GM18519 (cell line): ENCODE data around the gene SPCS2.
"Not testable (repeated sequence)": the region's sequence is repeated elsewhere in the genome, so short reads cannot be mapped to it uniquely, and the experiment has no call there.

Experiments used
- ATAC-seq: cut with Tn5 transposase; IDR thresholded peaks from one replicate; pipeline ENCODE4 v1.9.1; 2021; ENCODE audit warnings: mild to moderate bottlenecking, moderate library complexity; ENCODE audit not compliant: unreplicated experiment, low FRiP score

The SPCS2 gene

DNA sequence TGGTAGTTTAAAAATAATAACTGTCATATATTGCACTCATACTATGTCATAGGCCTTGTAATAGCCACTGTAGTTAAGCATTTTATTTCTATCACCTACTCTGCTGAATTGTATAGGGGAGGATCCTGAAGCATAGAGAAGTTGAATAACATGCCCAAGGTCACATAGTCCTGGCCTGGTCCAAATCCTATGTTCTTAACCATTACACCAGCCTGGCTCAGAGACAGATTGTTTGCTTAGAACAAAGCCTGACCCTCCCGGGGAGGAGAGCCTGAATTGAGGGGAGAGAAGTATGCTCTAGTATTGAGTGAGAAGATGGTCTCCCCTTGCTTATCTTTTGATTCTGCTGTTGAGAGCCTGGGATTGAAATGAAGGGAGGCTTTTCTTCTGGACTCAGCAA lies 41.9 kb downstream of the SPCS2 start:
- no peak for ATAC-seq

GRCh38 chr11:74992852-74993251 lies 43.8 kb downstream of the SPCS2 start:
- ATAC-seq = peak; percentile 48

GRCh38 chr11:75000975-75001354 lies 51.9 kb downstream of the SPCS2 start:
- ATAC-seq = no peak

DNA sequence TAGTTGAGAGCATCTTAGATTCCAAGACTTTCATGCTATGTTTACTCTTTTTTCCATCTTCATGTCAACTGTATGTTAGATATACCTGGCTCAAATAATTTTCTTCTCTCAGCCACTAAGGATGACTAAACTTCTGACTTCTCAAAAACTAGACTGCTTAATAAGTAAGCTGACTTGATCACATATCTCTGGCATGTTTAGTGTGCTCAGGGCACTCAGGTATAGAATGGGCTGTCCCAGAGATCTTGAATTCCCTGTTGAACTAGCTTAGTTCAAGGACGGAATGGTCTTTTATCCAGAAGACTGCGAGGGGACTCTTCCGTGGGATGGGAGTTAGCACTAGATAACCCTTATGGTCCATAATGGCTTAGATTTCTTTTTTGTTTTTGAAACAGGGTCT lies 52.6 kb downstream of the SPCS2 start:
- ATAC-seq = no peak

GRCh38 chr11:75002516-75002915 lies 53.5 kb downstream of the SPCS2 start:
- ATAC-seq = no peak

GRCh38 chr11:75004215-75004614 lies 55.1 kb downstream of the SPCS2 start:
- ATAC-seq = no peak

GRCh38 chr11:75011357-75011756 lies 62.3 kb downstream of the SPCS2 start:
- ATAC-seq = no peak

- ATAC-seq = no peak
These were observed 62.8 kb downstream of the SPCS2 start for GRCh38 chr11:75011872-75012271.

DNA sequence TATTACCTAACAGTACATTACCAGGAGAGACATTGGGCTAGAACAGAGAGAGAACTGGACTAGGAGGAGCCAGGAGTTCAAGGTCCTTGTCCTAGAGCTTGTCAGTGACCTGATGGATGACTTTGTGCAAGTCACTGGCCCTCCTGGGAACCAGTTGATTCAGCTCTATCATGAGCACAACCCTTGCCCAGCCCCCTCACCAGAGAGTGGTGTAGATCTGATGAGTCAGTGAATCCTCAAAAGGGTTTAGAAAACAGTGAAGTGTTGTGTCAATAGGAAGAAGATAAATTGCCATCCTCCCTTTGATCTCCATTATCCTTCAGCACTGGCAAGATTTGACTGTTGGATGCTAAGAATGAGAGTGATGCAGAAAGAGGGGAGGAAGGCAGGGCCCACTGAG lies 64.0 kb downstream of the SPCS2 start:
- ATAC-seq = no peak

DNA sequence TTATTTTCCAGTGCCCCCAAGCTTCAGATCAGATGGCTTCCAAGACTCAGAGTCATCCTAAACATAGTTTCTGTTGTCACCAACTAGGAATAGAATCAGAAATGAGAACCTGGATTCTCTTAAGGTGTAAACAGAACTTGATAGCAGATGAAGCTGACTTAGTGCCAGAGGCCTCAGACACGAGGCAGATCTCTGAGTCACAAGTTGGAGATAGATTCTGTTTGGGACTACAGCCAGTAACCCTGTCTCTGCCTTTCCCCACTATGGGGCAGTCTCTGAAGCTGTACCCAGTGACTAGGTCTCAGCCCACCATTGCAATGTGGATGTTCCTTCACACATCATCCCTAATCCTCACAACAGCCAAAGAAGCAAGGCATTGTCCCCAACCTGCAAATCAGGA lies 65.1 kb downstream of the SPCS2 start:
- no peak for ATAC-seq

DNA sequence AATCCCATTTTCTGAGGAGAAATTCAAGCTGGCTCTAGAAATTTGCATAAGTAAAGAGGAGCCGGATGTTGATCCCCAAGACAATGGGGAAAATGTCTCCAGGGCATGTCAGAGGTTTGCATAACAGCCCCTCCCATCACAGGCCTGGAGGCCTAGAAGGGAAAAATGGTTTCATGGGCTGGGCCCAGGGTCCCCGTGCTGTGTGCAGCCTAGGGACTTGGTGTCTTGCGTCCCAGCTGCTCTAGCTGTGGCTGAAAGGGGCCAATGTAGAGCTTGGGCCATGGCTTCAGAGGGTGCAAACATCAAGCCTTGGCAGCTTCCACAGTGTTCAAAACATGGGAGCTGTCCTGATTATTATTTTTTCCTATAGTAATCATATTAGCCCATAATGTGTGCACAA lies 70.1 kb downstream of the SPCS2 start:
- ATAC-seq = not testable (repeated sequence)

GRCh38 chr11:75020328-75020727 lies 71.3 kb downstream of the SPCS2 start:
- not testable (repeated sequence) for ATAC-seq

- no peak for ATAC-seq
These were observed 73.2 kb downstream of the SPCS2 start for GRCh38 chr11:75022296-75022695.

- peak; percentile 56 for ATAC-seq
These were observed 73.8 kb downstream of the SPCS2 start for GRCh38 chr11:75022759-75023396.

- ATAC-seq = no peak
These were observed 74.5 kb downstream of the SPCS2 start for GRCh38 chr11:75023446-75024067.

DNA sequence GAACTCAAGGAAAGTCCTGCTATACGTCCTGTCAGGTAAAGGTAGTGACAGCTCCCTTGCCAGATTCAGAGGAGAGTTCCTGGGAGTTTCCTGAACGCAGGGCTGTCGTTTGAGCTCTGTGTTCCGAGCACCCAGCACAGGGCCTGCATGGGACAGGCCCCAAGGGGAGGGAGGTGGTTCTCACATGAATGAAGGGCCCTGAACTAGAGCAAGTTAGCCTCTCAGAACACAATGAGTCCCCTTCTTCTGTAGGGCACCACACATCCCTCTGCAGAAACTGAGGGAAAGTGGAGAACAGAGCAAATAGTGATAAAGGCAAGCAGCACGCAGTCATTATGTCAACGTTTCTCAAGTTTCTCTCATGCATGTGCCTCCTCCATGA lies 75.0 kb downstream of the SPCS2 start:
- no peak for ATAC-seq

- no peak for ATAC-seq
These were observed 75.7 kb downstream of the SPCS2 start for GRCh38 chr11:75024764-75025211.

DNA sequence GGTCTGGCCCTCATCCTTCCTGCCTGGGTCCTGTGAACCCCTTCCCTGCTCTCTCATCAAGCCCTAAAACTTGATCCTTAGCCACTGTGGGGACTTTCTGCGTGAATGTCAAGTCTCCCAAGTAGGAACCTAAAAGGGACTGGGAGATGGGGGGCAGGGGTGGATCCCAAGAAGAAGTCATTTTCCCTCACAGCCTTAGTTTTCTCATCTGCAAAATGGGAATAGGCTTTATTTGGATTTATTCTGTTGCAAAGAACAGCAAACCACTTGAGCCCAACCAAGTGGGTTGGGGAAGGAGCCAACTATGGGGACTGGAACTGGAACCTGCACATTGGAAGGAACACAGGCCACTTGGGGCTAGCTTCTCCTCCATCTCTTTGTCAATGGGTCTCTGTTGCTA lies 76.5 kb downstream of the SPCS2 start:
- ATAC-seq = no peak

- ATAC-seq = no peak
These were observed 79.3 kb downstream of the SPCS2 start for GRCh38 chr11:75028321-75028720.
